Ishikawa (cell line): Measurements from ENCODE around the gene KRT82.
A peak's percentile ranks its signal among the peaks of the same experiment; 100 is the strongest.

ENCODE experiments used
- CEBPB ChIP-seq: IDR thresholded peaks from 2 replicates; pipeline ENCODE4 v1.6.1; 2012
- CREB1 ChIP-seq: IDR thresholded peaks from 2 replicates; pipeline ENCODE4 v1.6.1; 2012; ENCODE audit warnings: low read depth
- EGR1 ChIP-seq: IDR thresholded peaks from 2 replicates; pipeline ENCODE4 v1.6.1; 2012
- EP300 ChIP-seq: IDR thresholded peaks from 2 replicates; pipeline ENCODE4 v1.6.1; 2012; ENCODE audit warnings: borderline replicate concordance
- FOXM1 ChIP-seq: IDR thresholded peaks from 2 replicates; pipeline ENCODE4 v1.6.1; 2012; ENCODE audit warnings: low read depth, borderline replicate concordance
- NFIC ChIP-seq: IDR thresholded peaks from 2 replicates; pipeline ENCODE4 v1.6.1; 2012
- RAD21 ChIP-seq: IDR thresholded peaks from 2 replicates; pipeline ENCODE4 v1.6.1; 2012; ENCODE audit warnings: low read depth
- TAF1 ChIP-seq: IDR thresholded peaks from 2 replicates; pipeline ENCODE4 v1.6.1; 2012; ENCODE audit warnings: low read depth, mild to moderate bottlenecking
- TCF12 ChIP-seq: IDR thresholded peaks from 2 replicates; pipeline ENCODE4 v1.6.1; 2012; ENCODE audit warnings: low read depth
- TEAD4 ChIP-seq: IDR thresholded peaks from 2 replicates; pipeline ENCODE4 v1.6.1; 2012
- USF1 ChIP-seq: IDR thresholded peaks from 2 replicates; pipeline ENCODE4 v1.6.1; 2012
- YY1 ChIP-seq: IDR thresholded peaks from 2 replicates; pipeline ENCODE4 v1.6.1; 2012; ENCODE audit warnings: low read depth
- ZBTB7A ChIP-seq: IDR thresholded peaks from 2 replicates; pipeline ENCODE4 v1.6.1; 2012; ENCODE audit warnings: low read depth
- TF ChIP-seq, protein P1 (sequence below): IDR thresholded peaks from 2 replicates; pipeline ENCODE4 v1.6.1; 2012
- TF ChIP-seq, protein P2 (sequence below): IDR thresholded peaks from 2 replicates; pipeline ENCODE4 v1.6.1; 2012; ENCODE audit warnings: low read depth, mild to moderate bottlenecking

KRT82 gene

GRCh38 chr12:52380271-52380694, 25.9 kb downstream of the KRT82 start:
- TF ChIP-seq, protein P1, sequence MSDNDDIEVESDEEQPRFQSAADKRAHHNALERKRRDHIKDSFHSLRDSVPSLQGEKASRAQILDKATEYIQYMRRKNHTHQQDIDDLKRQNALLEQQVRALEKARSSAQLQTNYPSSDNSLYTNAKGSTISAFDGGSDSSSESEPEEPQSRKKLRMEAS = 0 out of 2 replicates have a peak, but pooled peaks have one; percentile 19
- no peak for TF ChIP-seq USF1
- no peak for TF ChIP-seq NFIC
- TF ChIP-seq CEBPB = no peak
- TF ChIP-seq ZBTB7A = no peak
- no peak for TF ChIP-seq TCF12
- 0 out of 2 replicates have a peak, but pooled peaks have one; percentile 41 for TF ChIP-seq YY1
- no peak for TF ChIP-seq FOXM1
- TF ChIP-seq EGR1 = no peak
- TF ChIP-seq TEAD4 = no peak
- TF ChIP-seq EP300 = no peak
- TF ChIP-seq RAD21 = peak; percentile 73
- TF ChIP-seq TAF1 = no peak

DNA sequence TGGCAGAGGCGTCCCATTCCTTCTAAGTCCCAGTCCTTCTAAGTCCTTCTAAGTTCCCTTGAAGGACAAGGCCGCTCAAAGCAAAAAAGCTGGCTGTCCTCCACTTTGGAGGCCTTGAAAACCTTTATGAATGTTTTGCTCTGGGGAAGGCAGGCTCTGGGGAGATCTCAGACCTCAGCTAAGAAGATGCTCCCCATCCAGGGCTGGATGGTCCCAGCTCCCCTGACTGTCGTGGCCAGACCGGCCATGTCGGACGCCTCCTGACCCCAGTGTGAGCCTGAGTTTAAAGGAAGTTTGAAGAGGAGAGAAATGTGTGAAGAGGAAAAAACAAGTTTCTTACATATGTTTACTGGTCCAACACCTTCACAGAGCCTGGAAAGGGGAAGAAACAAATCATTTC, 26.6 kb downstream of the KRT82 start:
- TF ChIP-seq USF1 (no peak), ZBTB7A (no peak), NFIC (no peak), FOXM1 (no peak), EGR1 (no peak), CEBPB (no peak), YY1 (no peak), TAF1 (no peak), EP300 (no peak), CREB1 (no peak), RAD21 (no peak), TCF12 (no peak), TEAD4 (no peak)
- TF ChIP-seq, protein P1 = no peak
- TF ChIP-seq, protein P2, sequence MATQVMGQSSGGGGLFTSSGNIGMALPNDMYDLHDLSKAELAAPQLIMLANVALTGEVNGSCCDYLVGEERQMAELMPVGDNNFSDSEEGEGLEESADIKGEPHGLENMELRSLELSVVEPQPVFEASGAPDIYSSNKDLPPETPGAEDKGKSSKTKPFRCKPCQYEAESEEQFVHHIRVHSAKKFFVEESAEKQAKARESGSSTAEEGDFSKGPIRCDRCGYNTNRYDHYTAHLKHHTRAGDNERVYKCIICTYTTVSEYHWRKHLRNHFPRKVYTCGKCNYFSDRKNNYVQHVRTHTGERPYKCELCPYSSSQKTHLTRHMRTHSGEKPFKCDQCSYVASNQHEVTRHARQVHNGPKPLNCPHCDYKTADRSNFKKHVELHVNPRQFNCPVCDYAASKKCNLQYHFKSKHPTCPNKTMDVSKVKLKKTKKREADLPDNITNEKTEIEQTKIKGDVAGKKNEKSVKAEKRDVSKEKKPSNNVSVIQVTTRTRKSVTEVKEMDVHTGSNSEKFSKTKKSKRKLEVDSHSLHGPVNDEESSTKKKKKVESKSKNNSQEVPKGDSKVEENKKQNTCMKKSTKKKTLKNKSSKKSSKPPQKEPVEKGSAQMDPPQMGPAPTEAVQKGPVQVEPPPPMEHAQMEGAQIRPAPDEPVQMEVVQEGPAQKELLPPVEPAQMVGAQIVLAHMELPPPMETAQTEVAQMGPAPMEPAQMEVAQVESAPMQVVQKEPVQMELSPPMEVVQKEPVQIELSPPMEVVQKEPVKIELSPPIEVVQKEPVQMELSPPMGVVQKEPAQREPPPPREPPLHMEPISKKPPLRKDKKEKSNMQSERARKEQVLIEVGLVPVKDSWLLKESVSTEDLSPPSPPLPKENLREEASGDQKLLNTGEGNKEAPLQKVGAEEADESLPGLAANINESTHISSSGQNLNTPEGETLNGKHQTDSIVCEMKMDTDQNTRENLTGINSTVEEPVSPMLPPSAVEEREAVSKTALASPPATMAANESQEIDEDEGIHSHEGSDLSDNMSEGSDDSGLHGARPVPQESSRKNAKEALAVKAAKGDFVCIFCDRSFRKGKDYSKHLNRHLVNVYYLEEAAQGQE = no peak

DNA sequence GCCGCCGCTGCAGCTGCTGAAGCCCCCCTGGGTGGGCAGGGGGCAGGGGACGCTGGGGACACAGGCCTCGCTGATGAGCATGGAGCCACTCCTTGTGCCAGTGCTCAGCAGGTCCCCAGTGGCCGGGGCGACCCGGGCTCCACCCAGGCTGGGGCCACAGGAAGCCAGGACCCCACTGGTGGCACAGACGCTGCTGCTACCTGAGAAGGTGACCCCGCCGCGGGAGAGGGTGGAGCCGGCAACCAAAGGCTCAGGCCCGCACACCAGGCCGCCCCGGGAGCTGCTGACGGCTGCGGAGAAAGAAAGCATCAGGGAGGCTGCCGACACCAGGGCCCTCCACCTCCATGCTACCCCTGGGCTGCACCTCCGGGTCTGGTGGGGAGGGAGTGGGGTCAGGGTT, 28.0 kb downstream of the KRT82 start:
- TF ChIP-seq ZBTB7A = no peak; the same call in 1 of the 2 replicates
- TF ChIP-seq USF1 = no peak
- TF ChIP-seq, protein P2 = no peak
- no peak for TF ChIP-seq TCF12
- TF ChIP-seq CREB1 = no peak
- TF ChIP-seq TAF1 = no peak
- no peak for TF ChIP-seq NFIC
- no peak for TF ChIP-seq RAD21
- no peak for TF ChIP-seq EP300
- TF ChIP-seq YY1 = no peak
- no peak for TF ChIP-seq CEBPB
- TF ChIP-seq EGR1 = no peak
- no peak for TF ChIP-seq TEAD4
- TF ChIP-seq FOXM1 = no peak
- TF ChIP-seq, protein P1 = no peak

GRCh38 chr12:52377266-52377665, 28.9 kb downstream of the KRT82 start:
- TF ChIP-seq CEBPB = no peak
- TF ChIP-seq EGR1 = no peak
- no peak for TF ChIP-seq FOXM1

- TF ChIP-seq YY1 (peak; percentile 46; the same call in 1 of the 2 replicates), TCF12 (peak; percentile 69; the same call in 1 of the 2 replicates), ZBTB7A (no peak), EGR1 (no peak), CREB1 (no peak), NFIC (peak; percentile 49; the same call in 1 of the 2 replicates), TEAD4 (no peak; the same call in 1 of the 2 replicates), TAF1 (no peak), EP300 (no peak), CEBPB (peak; percentile 94), FOXM1 (no peak), USF1 (no peak), RAD21 (peak; percentile 100)
- TF ChIP-seq, protein P1 = no peak
- TF ChIP-seq, protein P2 = no peak
Measured at GRCh38 chr12:52372216-52373154, 33.6 kb downstream of the KRT82 start.
